GM21576 (cell line): ENCODE measurements around the gene ZNF865.

Experiments used
- ATAC-seq: cut with Tn5 transposase; IDR thresholded peaks from one replicate; pipeline ENCODE4 v1.9.1; 2021; ENCODE audit warnings: mild to moderate bottlenecking, moderate library complexity; ENCODE audit not compliant: unreplicated experiment

ZNF865 gene

GRCh38 chr19:55586976-55587668 is 18.3 kb upstream of the ZNF865 start:
- ATAC-seq: peak; percentile 86

- no peak for ATAC-seq
These were observed 16.7 kb upstream of the ZNF865 start for GRCh38 chr19:55588738-55589137.

- ATAC-seq: no peak
These were observed 15.3 kb upstream of the ZNF865 start for GRCh38 chr19:55590109-55590508.

GRCh38 chr19:55590617-55591016 is 14.8 kb upstream of the ZNF865 start:
- no peak for ATAC-seq

GRCh38 chr19:55591555-55591954 is 13.9 kb upstream of the ZNF865 start:
- no peak for ATAC-seq

- no peak for ATAC-seq
These were observed 12.9 kb upstream of the ZNF865 start for GRCh38 chr19:55592391-55593090.

GRCh38 chr19:55593096-55593772 is 12.2 kb upstream of the ZNF865 start:
- ATAC-seq: no peak

- no peak for ATAC-seq
These were observed 10.4 kb upstream of the ZNF865 start for GRCh38 chr19:55594996-55595545.

GRCh38 chr19:55596304-55596703 is 9.1 kb upstream of the ZNF865 start:
- no peak for ATAC-seq

- no peak for ATAC-seq
These were observed 7.9 kb upstream of the ZNF865 start for GRCh38 chr19:55597501-55597921.

GRCh38 chr19:55598034-55598433 is 7.4 kb upstream of the ZNF865 start:
- no peak for ATAC-seq

- ATAC-seq: peak; percentile 55
These were observed 6.6 kb upstream of the ZNF865 start for GRCh38 chr19:55598719-55599467.

GRCh38 chr19:55599468-55599841 is 6.0 kb upstream of the ZNF865 start, which contains the start of gene FIZ1:
FIZ1 (minus strand) TSS chr19:55599517; CDS start chr19:55597865, 1,652 bp downstream.
- ATAC-seq: peak; percentile 48

- ATAC-seq: peak; percentile 27
These were observed 5.4 kb upstream of the ZNF865 start, which contains the start of gene ZNF524 for GRCh38 chr19:55599842-55600661. ZNF524 (plus strand) TSS chr19:55600288; CDS start chr19:55602113, 1,825 bp downstream.

- ATAC-seq: no peak
These were observed 4.8 kb upstream of the ZNF865 start for GRCh38 chr19:55600662-55601028.

GRCh38 chr19:55601084-55601483 is 4.4 kb upstream of the ZNF865 start:
- ATAC-seq: no peak

- no peak for ATAC-seq
These were observed 3.1 kb upstream of the ZNF865 start for GRCh38 chr19:55602104-55603001.

GRCh38 chr19:55603115-55603514 is 2.3 kb upstream of the ZNF865 start:
- ATAC-seq: no peak
